DLD1 (cell line): ENCODE data around the gene PINLYP.
"Not testable (repeated sequence)": the region's sequence is repeated elsewhere in the genome, so short reads cannot be mapped to it uniquely, and the experiment has no call there.

Experiments used
- in situ Hi-C: cut with HindIII; loops from 2 replicates; pipeline ENCODE4 v1.10.0; 2017; ENCODE audit warnings: low sequenced_read_pairs

PINLYP gene

DNA sequence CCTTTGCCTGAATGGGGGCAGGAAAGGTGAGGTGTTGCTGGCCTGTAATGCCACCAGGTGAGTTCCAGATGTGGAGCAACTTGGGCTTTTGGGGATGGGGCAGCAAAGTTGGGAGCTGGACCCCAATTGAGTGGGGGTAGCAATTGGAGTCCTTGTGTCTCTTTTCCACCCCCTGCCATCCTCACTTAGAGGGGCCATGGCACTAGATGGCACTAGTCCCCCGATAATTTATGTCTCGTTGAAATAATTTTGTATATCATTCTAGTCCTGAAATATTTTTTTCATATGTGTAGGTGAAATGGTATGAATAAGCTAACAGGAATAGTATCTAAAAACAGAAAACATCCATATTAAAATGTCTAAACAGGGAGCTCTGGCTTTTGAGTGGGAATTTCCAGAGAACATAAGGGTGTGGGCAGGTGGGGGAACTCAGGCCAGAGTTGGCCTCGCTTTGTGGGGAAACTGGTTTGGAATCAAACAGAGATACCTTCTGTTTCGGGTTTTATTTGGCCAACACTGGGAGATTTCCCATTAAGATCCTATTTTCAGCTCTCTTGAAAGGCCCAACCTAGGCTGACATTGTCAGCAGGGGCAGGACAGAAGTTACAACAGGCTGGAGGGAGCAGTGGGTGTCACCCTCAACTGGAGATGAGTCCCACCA lies 24.2 kb downstream of the PINLYP start:
- in situ Hi-C loops: no loop called here

DNA sequence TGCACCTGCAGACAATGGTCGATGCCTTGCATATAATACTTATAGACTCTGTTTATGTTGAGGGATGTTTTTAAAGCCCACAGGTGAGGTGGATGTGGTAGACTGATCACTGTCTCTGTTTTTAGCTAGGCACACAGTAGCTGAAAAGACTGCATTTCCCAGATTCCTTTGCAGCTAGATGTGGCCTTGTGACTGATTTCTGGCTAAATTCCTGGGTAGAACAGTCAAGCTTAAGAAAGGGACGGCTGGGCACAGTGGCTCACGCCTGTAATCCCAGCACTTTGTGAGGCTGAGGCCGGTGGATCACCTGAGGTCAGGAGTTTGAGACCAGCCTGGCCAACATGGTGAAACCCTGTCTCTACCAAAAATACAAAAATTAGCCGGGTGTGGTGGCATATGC lies 24.7 kb downstream of the PINLYP start:
- in situ Hi-C loops: not testable (repeated sequence)

DNA sequence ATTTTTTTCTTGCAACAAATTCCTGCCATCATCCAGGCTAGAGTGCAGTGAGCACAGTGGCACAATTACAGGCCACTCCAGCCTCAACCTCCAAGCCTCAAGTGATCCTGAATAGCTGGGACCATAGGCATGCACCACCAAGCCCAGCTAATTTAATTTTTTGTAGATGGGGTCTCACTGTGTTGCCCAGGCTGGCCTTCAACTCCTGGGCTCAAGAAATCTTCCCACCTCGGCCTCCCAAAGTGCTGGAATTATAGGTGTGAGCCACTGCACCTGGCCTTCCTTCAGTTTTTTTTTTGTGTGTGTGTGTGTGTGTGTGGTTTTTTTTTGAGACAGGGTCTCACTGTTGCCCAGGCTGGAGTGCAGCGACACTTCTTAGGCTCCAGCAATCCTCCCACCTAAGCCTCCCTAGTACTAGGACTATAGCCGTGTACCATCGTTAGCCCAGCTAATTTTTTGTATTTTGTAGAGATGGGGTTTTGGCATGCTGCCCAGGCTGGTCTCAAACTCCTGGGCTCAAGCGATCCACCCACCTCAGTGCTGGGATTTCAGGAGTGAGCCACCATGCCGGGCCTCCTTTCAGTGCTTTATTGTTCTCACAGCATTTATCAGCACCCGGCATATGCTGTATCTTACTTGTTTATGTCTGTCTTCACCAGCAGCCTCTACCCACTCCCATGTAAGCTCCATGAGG lies 30.4 kb downstream of the PINLYP start:
- in situ Hi-C loops: no loop called here

DNA sequence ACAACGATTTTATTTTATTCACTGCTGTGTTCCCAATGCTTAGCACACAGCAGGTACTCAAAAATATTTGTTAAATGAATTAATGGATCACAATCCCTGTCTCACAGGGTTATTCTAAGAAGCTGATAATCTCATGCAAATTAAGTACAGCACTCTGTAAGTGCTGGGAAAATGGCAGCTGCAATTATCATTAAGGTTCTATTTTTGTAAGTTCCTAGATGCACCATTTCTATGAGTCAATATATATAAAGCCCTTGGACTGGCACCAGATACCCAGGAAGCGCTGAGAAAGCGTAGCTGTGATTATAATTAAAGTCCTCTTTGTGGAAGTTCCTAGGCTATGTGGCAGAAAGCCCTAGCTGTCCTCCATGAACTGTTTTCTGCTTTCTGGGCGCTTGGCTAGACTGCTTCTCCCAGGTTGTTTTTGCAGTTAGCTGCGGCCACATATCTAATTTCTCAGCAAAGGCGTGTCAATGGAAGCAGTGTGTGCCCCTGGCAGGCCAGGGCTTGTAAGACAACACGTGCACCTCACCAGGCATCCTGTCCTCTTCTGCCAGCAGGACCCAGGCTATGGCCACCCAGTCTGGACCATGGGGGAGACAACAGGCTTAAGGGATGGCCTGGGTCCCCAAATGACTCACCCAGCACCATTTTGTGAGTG lies 31.1 kb downstream of the PINLYP start:
- in situ Hi-C loops: no loop called here

DNA sequence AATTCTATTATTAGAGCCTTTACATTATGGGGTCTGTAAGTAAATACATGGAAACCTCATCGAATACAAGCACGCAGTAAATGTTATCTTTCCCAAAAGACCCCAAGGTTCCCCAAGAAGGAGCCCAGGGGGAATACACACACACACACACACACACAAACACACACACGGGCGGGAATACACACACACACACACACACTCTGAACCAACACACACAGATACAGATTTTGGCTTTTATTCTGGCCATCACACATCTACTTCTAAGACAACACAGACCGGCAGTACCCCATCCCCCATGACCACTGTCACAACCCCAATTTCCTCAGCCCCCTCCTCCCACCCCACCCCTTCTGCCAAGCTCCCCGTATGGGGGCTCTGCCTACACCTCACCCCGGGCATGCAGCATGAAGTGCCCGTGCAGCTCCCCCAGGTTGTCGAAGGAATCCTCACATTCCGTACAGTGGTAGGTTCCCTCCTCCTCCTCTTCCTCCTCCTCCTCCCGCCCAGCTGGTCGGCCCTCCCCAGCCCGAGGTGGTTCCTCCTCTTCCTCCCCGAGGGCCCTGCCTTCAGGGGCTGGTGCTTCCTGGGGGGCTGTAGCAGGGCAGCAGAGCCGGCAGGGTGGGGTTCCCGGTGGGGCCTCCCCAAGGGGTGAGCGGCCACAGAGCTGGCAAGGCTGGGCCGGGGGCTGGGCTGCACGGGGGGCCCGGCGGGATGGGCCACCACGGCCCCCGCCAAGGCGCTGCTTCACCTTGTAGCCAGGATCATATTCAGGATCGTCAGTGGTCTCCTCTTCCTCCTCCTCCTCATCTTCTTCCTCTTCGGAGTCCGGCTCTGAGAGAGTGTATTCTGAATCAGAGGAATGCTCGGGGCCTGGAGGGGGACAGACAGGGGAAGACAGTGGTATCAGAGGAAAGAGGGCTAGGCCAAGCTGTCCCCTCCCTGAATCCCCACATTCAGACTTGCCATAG lies 31.9 kb downstream of the PINLYP start:
- in situ Hi-C loops: no loop called here

DNA sequence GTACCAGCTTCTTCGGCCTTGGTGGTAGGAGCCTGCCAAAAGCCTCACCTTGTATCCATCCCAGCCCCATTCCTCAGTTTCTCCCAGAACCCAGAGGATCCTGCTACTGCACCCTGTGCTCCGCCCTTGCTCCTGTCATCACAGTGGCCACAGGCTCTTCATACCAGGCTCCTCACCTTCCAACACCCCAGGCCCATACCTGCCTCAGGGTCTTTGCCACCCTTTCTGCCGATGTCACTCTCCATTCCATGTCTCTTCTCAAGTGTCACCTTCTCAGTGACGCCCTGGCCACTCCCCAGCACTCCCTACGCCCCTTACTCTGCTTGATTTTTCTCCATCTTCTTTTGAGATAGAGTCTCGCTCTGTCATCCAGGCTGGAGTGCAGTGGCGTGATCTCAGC lies 34.3 kb downstream of the PINLYP start:
- in situ Hi-C loops: no loop called here

DNA sequence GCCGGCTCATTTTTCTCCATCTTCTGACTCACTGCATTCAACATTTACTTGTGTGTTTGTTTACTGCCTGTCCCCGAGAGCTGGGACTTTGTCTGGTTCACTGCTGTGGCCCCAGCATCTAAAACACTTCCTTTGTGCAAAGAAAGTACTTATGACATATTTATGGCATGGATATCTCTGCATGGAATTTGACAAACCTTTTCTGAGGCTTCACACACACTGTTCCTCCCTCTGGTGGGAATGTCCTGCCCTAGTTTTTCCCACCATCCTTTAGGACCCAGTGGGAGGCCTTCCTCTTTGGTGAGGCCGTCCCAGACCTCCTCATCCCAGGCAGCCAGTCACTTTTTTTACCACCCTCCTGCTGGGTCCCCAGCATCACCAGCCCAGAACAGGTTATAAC lies 34.9 kb downstream of the PINLYP start:
- in situ Hi-C loops: no loop called here

DNA sequence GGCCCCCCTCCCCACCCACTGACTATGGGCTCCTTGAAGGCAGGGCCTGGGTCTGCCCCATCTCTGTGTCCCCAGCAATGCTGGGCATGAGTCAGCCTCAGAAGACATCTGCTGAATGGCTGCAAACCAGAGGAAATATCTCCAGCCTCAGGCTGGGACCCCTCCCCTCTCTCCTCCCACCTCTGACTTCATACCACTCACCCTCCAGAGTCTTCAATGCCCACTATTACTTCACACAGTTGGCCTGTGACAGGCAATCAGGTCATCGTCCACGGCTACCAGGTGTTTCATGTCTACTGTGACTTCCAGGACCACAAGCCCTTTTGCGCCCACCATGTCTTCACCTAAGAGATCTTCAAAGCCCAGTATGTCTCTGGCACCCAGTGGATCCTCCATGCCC lies 36.2 kb downstream of the PINLYP start, which contains the start of gene SRRM5:
SRRM5 (plus strand) TSS at position 301 of the 400 bp plus-strand sequence; CDS start at position 335, 34 bp downstream.
- in situ Hi-C loops: no loop called here

DNA sequence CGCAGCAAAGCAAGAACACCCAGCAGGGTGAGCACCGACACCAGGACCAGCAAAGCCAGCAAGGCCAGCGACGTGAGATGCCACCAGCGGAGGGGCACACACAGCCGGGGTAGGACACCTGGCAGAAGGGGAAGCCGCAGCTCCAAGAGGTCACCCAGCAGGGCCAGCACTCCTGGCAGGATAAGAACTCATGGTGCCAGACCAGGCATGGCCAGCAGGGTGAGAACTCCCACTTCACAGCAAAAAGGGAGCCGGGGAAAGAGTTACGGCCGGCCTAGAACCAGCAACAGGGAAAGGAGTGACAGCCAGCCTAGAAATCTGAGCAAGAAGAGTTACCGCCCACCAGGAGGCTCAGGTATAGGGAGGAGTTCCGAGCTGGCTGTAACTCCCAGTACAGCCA lies 36.8 kb downstream of the PINLYP start:
- in situ Hi-C loops: no loop called here

DNA sequence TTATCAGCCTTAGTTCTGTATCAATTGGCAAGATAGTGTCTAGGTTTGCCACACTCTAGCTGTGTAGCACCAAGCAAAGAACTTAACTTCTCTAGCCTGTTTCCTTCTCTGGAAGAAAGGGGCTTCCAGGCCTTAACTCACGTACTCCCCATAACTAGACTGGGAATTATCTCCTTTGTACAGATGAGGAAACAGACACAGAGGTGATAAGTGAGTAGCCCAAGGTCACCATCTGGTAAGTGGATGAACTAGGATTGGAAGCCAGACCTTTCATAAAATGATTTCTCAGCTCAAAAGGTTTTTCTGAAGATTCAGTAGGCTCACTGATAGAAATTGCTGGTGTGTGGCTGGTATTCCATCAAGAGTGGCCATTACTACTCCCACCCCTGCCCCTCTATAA lies 40.7 kb downstream of the PINLYP start:
- in situ Hi-C loops: no loop called here

DNA sequence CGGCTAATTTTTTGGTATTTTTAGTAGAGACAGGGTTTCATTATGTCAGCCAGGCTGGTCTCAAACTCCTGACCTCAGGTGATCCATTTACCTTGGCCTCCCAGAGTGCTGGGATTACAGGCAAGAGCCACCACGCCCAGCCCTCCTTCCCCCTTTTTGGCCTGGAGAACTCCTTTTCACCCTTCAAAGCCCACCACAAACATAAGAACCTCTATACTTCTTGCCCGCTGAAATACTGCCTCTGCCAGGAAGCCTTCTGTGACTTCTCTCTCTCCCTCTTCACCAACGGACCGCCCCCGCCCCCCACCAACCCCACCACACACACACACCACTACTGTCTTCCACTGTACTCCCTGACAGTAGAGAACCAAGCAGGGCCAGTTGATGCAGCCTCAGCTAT lies 41.4 kb downstream of the PINLYP start:
- in situ Hi-C loops: no loop called here

DNA sequence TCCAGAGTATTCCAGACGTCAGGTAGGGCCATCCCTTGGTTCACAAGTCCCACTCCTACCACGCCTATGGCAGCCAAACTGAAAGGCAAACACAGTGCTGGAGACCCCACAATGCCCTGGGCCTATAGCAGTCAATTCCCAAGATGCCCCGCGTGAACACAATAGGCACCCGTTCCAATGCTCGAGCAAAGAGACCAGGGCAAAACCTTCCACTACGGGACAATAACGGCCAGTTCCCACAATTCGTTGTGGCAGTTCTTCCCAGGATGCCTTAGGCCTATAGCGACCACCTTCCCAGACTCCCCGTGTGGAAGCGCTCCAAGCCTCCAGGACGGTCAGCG lies 43.3 kb downstream of the PINLYP start:
- in situ Hi-C loops: no loop called here

DNA sequence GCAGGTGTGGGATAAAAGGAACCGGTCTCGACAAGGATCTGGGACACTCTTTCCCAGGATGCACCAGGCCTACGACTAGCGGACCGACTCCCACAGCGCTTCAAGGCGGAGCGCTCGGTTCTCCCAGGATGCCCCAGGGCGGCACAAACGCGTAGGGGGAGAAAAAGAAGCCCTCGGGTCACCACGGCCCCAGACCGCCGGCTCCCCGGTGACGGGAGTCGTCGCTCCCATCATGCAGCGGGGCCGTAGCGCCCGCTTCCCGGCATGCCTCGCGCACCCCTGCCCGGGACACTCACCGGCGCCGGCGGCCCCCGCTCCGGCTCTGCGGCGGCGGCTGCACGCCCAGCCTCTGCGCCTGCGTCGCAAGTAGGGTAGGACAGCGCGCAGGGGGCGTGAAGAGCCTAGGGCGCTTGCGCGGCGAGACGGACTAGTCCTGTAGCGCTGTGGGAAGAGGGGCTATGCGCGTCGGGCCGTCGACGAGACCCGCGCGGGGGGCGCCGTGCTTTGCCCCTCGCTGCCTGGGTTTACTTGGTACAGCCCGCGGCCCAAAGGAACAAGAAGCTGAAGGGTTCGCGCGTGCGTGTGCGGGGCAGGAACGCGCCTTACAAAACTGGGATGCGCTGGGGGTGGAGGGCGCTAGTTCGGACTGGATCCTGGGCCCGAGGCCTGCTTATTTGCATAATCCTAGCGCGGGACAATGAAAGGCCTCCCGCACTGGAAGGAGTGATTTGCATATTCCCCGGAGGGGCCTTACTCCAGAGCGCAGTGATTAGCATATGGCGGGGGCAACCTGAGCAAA lies 43.9 kb downstream of the PINLYP start, which contains the start of gene ZNF428:
ZNF428 (minus strand) TSS at position 368 of the 799 bp plus-strand sequence. CDS start 5,325 bp downstream, outside the sequence.
- in situ Hi-C loops: no loop called here

DNA sequence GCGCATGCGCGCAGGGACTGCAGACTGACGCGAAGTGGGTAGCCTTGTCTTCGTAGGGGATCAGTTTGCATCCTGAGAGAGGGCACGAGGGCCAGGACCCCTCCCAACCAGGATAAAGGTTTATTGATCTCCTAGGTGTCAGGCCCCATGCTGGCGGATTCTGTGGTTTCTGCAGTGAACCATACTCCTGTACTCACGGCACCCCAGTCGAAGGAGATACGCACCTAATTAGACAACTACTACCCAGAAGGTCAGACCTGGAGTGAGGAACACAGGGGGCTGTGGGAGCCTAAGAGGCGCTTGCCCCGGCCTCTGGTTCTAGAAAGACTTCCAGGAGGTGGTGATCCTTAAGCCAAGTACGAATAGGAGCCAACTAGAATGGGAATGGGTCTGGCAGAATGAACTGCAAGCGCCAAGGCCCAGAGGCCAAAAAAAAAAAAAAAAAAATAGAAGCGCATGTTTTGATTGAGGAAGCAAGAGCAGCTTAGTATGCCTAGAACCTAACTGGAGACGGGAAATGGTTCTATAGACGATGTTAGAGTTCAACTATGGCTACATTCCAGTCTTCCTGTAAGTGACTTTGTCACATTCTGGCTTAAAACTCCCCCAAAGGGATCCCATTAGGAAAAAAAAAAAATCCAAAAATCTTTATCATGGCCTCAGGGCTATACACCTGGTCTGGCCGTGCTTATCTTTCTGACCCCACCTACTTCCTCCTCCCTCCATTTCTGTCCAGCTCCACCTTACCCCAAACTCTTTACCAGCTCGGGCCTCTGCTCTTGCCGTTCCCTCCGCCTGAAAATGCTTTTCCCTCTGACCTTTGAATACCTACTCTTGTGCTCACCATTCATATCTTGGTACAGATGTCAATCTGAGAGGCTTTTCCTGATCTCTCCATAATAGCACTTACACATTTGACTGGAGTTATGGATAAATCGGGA lies 44.7 kb downstream of the PINLYP start:
- in situ Hi-C loops: no loop called here

DNA sequence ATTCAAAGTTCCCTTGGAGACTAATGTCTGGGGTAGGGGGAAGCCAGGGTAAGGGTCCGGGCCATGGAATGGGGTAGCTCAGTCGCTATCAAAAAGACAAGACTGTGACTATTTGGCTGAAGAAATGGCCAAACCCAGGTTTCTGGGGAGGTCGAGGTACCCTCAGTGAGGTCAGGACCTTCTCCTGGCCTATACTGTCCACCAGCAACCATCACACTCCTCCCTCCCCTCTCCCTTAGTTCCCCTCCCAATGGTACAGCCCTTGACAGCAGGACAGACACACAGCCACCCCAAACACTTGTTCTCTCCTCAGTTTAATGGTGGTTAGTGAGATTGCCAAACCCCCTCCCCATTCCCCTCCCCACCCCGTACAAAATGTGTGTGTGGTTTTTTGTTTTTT lies 46.5 kb downstream of the PINLYP start:
- in situ Hi-C loops: no loop called here

DNA sequence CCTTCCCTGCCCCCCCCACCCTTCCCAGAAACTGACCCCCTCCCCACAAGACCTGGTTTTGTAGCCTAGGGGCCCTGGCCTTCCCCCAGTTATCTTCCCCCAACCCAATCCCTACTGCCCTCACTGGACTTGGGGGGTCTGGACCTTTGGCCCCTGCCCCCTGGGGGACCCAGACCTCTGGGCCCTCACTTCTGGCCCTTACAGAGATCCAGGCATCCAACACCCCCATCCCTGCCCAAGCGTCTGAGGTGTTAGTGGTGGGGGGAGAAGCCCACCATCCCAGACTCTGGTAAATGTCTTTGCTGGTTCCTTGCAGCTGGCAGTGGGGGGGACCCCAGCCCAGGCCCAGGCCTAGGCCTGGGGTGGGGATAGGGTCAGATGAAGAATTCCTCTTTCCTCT lies 47.4 kb downstream of the PINLYP start:
- in situ Hi-C loops: no loop called here

DNA sequence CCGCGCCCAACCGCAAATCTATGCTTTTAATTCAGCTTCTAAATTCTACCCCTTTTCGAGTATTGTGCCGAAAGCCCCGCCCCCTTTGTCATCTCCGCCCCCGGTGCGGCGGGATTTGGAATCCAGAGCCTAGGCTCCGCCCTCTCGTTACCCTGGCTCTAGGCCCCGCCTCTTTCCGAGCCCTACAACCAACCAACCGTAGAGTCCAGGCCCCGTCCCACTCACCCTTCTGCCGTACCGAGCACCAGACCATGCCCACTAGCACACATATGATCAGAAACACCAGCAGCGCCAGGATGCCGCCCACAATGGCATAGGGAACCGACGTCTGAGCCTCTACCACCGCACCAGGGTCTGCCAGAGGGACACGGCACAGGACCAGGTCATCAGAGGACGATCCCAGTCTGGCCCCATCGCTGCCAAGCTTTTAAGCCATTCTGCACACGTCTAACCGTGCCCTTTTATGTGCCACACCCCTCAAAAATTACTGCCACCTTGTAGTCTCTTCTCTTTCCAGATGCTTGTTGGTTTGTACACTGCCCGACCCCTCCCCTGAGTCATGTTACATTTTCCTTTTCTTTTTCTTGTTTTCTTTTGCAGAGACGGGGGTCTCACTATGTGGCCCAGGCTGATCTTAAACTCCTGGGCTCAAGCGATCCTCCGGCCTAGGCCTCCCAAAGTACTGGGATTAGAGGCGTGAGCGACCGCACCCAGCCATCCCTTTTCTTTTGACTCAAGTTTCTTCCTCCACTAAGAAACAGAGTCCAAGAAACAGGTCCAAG lies 48.5 kb downstream of the PINLYP start:
- in situ Hi-C loops: no loop called here

DNA sequence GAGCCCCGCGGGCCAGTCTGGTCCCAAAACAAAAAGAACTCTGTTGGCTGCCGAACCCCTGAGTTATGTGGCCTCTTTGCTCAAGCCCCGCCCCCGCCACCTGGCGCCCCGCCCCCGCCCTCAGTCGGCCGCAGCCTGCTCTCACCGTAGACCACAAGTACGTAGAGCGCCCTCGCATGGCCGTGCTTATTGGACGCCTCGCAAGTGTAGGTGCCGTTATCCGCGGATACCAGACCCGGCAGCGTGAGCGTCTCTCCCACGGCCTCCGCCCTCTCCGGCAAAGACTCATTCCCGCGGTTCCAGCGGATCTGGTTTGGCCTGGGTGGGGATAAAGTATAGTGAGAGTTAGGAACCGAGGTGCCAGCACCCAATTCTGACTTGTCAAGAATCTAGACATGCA lies 49.3 kb downstream of the PINLYP start:
- in situ Hi-C loops: no loop called here
